GM18511 (cell line): ENCODE results near the gene ME3.
"Not testable (repeated sequence)": the region's sequence is repeated elsewhere in the genome, so short reads cannot be mapped to it uniquely, and the experiment has no call there.

Experiments
- ATAC-seq: cut with Tn5 transposase; IDR thresholded peaks from one replicate; pipeline ENCODE4 v1.9.1; 2021; ENCODE audit warnings: mild to moderate bottlenecking, moderate library complexity; ENCODE audit not compliant: unreplicated experiment

Gene ME3

DNA sequence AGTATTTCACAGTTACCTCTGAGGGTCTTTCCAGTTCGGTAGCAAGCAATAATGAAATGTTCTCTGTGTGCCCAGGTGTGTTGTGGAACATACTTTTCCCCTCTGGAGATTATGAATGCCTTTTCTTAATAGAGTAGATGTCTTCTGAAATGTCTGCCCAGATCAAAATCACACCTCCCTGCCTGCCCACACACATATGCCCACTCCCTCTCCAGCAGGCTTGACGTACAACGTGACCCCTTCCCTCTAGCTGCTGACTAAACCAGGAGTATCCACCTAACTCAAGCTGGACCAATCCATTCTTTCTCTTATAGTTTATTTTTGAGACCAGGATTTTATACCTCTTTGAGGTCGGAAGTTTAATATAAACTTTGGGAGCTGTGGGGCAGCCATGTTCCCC, 48.7 kb downstream of the ME3 start:
- no peak for ATAC-seq

GRCh38 chr11:86623041-86623621, 49.3 kb downstream of the ME3 start:
- no peak for ATAC-seq

- ATAC-seq = no peak
Measured at GRCh38 chr11:86621854-86622253, 50.6 kb downstream of the ME3 start.

- no peak for ATAC-seq
Measured at GRCh38 chr11:86620891-86621521, 51.4 kb downstream of the ME3 start.

- not testable (repeated sequence) for ATAC-seq
Measured at GRCh38 chr11:86619428-86619827, 53.0 kb downstream of the ME3 start.

- ATAC-seq = no peak
Measured at GRCh38 chr11:86617502-86617901, 54.9 kb downstream of the ME3 start.

DNA sequence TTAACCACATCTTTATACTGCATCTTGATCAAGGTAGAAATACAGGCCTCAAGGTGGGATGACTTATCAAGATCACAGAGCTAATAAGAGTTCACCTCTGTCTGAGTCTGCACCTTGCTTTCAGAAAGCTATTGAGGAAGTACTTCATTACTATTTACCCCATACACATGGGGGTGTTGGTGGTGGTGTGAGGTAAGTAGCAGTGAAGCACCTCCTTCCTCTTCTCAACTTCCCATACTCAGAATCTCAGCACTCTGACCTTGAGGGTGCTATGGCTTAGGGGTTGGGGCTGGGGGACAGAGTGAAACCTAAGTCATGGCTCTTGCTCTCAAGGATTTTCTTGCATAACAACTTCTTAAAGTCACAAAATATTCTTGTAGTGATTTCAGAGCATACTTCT, 56.9 kb downstream of the ME3 start:
- ATAC-seq = no peak

DNA sequence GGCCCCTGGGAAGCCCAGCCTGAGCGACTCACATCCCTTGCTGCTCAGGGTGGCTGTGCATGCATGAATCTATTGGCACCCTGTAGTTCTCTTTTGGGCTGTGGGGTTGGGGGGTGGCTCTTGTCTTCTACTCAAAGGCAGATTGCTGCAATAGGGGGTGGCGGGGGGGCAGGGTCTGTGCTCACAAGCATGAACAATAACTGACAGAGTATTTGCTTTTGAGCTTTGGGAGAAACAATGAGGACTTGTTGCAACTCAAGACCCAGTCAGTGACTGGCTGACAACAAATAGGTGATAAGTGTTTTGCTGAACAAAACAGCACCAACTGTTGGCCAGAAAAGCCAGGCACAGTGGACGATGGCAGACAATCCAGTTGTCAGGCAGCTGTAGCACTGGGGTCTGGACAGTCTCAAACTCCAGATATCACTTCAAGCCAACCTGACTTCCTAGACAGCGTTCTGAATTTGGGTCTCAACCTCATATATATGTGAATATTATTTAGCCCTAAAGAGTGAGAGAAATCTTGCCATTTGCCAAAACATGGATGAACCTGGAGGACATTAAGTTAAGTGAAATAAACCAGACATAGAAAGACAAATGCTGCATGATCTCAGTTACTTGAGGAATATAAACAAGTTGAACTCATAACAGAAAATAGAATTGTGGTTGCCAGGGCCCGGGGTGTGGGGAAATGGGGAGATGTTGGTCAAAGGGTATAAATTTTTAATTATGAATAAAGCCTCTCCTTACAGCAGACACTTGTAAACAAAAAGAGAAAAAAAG, 61.7 kb downstream of the ME3 start:
- ATAC-seq = no peak

- ATAC-seq = peak; percentile 96
Measured at GRCh38 chr11:86608251-86608799, 64.1 kb downstream of the ME3 start.

GRCh38 chr11:86606836-86607481, 65.5 kb downstream of the ME3 start:
- ATAC-seq = no peak

GRCh38 chr11:86606270-86606835, 66.1 kb downstream of the ME3 start:
- no peak for ATAC-seq

DNA sequence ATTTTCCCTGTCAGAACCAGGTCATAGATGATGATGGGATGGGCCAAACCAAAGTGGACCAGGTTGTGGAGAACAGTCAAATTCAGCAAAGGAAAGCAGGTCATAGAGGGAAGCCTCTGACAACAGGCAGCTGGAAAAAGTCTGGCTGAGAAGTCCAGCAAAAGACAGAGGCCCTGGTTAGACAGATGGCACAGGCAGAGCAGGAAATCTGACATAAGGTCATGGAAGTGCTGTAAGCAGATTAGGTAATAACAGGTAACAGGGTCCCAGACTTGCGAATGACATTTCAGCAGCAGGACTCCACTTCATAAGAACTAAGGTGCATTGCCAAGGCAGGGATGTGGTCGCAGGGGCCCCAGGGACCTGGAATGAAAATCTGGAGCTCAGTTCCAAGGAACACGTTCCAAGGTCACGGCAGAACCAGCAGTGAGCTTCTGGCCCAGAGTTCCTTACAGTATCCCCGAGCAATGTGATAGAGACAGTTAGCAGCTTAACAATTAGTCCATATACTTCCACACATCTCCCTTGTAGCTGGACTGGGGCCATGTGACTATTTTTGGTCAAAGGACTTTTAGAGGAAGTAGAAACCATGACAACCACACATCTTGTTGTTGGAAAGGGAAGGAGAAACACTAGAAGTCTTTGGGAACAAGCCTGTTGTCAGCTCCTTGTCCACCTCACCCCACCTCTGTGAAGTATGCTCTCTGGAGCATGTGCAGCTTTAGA, 75.4 kb downstream of the ME3 start:
- ATAC-seq = no peak

GRCh38 chr11:86595955-86596354, 76.5 kb downstream of the ME3 start:
- no peak for ATAC-seq

- ATAC-seq = no peak
Measured at GRCh38 chr11:86595451-86595850, 77.0 kb downstream of the ME3 start.

DNA sequence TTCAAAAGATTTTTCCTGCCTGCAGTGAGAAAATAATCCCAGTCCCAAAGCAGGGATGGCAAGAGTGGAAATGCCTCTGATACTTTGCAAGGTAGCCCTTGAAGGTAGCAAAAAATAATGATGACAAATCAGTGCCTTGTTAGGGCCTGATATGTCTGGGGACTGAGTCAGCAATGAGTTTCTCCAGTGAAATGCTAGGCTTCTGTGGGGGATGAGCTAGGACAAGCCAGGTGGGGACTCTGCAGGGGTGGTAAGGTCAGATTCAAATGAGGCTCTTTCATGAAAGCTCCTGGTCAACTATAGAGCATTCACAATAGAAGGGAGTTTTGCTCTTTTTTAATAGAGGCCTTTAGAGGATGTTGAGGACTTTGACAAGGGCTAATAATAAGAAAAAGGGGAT, 77.7 kb downstream of the ME3 start:
- no peak for ATAC-seq

DNA sequence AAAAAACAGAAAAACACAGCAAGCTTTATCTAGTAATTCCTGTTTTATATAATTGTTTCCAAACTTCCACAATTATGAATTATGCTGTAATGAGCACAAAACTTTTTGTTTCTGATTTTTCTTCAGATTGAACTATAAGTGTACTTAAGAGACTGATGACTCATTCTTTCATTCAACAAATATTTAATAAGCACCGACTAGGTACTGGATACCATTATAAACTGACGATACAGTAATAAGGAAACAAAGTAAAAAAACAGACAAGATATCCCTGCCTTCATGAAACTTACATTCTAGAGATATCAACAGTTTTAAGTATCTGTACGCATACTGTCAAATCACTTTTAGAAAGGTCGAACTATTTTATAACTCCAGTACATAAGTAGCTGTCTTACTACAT, 78.6 kb downstream of the ME3 start:
- ATAC-seq = no peak

DNA sequence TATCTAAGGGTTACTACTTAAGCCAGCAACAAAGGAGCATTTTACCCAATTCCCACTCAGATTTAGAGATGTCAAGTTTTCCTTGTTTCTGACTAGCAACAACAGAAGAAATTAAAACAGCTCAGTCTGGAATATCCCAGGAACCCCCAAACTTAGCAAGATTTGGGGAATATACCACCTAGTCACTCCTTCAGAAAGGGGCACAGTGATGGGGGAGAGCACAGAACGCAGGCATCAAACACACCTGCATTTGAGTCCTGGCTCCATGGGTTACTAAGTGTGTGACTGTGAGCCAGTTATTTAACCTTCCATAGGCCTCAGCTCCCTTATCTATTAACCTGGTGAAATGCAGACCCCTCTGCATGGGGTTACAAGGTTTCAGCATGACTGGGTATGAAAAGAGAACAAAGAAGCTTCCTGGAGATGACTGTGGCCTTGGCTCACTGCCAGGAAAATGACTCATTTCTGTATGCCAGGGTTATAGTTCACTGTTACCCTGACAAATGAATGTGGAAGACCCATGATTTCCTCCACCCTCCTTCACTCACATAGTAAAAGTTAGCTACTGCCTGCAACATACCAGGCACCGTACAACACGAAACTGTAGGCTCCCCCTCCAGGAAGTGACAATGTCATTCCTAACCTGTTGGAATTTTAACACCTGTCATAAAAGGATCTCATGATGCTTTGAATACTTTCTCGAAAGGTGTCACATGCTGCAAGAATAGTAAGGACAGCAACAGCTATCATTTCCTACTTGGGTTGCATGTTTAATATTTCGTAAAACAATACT, 79.6 kb downstream of the ME3 start:
- ATAC-seq = peak; percentile 88

DNA sequence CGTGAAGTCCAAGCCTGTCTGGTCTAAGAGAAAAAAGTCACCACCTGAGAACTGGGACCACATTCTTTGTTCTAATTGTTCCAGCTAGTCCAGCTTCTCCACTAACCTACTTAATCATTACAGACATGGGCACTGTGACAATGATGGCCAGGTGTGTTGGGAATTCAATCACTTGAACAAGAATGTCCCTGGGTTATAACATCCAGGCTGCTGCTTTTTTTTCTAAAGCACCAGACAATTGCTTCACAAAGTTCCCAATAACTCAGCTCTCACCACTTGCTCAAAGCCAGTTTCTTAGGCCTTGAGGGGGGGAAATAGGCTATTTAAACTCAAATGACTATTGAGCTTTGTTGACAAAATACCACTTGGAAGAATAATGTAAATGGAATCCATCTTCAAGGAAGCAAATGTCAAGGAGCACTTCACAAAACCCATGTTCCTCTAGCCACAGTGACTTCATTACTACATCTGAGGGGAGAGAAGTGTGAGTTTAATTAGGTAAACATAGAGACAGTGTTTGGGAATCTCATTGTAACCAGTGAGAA, 80.3 kb downstream of the ME3 start:
- no peak for ATAC-seq

DNA sequence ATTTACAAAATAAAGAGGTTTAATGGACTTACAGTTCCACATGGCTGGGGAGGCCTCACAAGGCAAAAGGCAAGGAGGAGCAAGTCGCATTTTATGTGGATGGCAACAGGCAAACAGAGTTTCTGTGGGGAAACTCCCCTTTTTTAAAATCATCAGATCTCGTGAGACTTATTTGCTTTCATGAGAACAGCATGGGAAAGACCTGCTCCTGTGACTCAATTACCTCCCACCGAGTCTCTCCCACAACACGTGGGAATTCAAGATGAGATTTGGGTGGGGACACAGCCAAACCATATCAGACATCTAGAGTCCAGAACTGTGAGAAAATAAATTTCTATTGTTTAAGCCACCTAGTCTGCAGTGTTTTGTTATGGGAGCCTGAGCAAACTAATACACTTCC, 80.8 kb downstream of the ME3 start:
- ATAC-seq = no peak
